VCaP (cell line): ENCODE measurements around the gene EFCAB11.
A peak's percentile ranks its signal among the peaks of the same experiment; 100 is the strongest.

Experiments
- H3K27ac ChIP-seq: fragments of 450-650 bp; 2 replicates; pipeline ENCODE4 v1.5.1; 2017
- TF ChIP-seq, protein P1 (sequence below): fragments of 450-650 bp; conservative IDR thresholded peaks from 2 replicates; pipeline ENCODE4 v1.5.1; 2017; ENCODE audit warnings: mild to moderate bottlenecking, moderate library complexity

EFCAB11 gene

DNA sequence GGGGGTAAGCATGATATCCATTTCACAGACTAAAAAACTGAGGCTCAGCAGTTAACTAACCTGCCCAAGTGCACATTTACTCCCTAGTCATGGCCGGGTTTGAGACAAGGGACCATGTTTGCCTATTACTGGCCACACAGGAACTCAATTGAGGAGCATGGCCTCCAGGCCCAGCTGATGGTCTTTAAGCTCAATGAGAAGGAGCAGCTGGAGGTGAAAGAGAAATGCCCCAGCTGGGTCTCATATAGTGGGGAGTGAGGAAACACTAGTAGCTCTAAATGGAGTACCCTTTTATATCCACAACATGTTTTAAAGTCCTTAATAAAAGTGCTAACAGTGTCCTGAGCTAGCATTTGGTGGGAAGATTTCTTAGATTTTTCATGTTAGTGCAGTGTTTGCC lies 2.8 kb upstream of the EFCAB11 start:
- TF ChIP-seq, protein P1, sequence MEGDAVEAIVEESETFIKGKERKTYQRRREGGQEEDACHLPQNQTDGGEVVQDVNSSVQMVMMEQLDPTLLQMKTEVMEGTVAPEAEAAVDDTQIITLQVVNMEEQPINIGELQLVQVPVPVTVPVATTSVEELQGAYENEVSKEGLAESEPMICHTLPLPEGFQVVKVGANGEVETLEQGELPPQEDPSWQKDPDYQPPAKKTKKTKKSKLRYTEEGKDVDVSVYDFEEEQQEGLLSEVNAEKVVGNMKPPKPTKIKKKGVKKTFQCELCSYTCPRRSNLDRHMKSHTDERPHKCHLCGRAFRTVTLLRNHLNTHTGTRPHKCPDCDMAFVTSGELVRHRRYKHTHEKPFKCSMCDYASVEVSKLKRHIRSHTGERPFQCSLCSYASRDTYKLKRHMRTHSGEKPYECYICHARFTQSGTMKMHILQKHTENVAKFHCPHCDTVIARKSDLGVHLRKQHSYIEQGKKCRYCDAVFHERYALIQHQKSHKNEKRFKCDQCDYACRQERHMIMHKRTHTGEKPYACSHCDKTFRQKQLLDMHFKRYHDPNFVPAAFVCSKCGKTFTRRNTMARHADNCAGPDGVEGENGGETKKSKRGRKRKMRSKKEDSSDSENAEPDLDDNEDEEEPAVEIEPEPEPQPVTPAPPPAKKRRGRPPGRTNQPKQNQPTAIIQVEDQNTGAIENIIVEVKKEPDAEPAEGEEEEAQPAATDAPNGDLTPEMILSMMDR = no peak
- peak overlapping the region; percentile 90; the same call in 1 of the 2 replicates for H3K27ac ChIP-seq

DNA sequence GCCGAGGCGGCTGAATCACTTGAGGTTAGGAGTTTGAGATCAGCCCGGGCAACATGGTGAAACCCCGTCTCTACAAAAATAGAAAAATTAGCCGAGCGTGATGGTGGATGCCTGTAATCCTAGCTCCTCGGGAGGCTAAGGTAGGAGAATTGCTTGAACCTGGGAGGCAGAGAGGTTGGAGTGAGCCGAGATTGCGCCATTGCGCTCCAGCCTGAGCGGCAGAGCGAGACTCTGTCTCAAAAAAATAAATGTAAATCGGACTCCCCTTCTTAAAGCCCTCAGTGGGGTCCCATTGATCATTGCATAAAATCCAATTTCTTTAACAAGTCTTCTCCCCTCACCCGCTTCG lies 2.1 kb upstream of the EFCAB11 start:
- TF ChIP-seq, protein P1 = no peak
- peak overlapping the region; percentile 90 for H3K27ac ChIP-seq

- peak within 1 kb of the TSS; percentile 90 for H3K27ac ChIP-seq
- TF ChIP-seq, protein P1 = peak; percentile 31
Measured at GRCh38 chr14:89955745-89956660, 1.5 kb upstream of the EFCAB11 start, which contains the start of gene TDP1. TDP1 (plus strand) TSS chr14:89955927; CDS start chr14:89963115, 7,188 bp downstream.

GRCh38 chr14:89955022-89955744 lies 653 bp upstream of the EFCAB11 start:
- TF ChIP-seq, protein P1 = no peak
- H3K27ac ChIP-seq = peak overlapping the region; percentile 90

- TF ChIP-seq, protein P1 = no peak
- H3K27ac ChIP-seq = peak overlapping the region; percentile 90
Measured at GRCh38 chr14:89953602-89954001, 928 bp downstream of the EFCAB11 start.

GRCh38 chr14:89952576-89952975 lies 2.0 kb downstream of the EFCAB11 start:
- TF ChIP-seq, protein P1 = no peak
- no peak overlapping the region; the same call in 1 of the 2 replicates for H3K27ac ChIP-seq

GRCh38 chr14:89947344-89947743 lies 7.2 kb downstream of the EFCAB11 start:
- H3K27ac ChIP-seq = no peak overlapping the region
- TF ChIP-seq, protein P1 = no peak
